GM10266 (cell line): Measurements from ENCODE around the gene GATAD2A.

Source experiments
- DNase-seq: peaks from one replicate; pipeline ENCODE4 v3.0.0; 2012; ENCODE audit errors: extremely low spot score
- TF ChIP-seq, protein P1 (sequence below): IDR thresholded peaks from 2 replicates; pipeline ENCODE4 v1.5.1; 2012; ENCODE audit warnings: mild to moderate bottlenecking, low read depth; ENCODE audit not compliant: control insufficient read depth, insufficient read depth; ENCODE audit errors: missing control alignments

GATAD2A gene

DNA sequence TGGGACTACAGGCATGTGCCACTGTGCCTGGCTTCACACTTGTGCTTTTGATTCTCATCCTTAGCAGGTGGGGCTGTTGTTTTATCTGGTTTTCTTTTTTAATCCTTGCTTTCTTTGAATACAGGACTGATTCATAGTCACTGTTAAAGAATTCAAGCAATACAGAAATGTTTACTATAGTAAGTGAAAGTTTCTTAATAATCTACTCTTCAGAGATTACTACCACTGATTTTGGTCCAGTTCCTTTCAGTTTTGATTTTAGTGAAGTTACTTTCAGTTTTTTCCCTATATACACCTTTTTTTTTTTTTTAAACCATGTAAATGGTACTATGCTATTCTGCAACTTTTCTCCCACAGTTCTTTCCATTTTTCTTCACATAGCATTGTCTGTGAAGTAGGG lies 53.6 kb downstream of the GATAD2A start:
- TF ChIP-seq, protein P1, sequence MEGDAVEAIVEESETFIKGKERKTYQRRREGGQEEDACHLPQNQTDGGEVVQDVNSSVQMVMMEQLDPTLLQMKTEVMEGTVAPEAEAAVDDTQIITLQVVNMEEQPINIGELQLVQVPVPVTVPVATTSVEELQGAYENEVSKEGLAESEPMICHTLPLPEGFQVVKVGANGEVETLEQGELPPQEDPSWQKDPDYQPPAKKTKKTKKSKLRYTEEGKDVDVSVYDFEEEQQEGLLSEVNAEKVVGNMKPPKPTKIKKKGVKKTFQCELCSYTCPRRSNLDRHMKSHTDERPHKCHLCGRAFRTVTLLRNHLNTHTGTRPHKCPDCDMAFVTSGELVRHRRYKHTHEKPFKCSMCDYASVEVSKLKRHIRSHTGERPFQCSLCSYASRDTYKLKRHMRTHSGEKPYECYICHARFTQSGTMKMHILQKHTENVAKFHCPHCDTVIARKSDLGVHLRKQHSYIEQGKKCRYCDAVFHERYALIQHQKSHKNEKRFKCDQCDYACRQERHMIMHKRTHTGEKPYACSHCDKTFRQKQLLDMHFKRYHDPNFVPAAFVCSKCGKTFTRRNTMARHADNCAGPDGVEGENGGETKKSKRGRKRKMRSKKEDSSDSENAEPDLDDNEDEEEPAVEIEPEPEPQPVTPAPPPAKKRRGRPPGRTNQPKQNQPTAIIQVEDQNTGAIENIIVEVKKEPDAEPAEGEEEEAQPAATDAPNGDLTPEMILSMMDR, result no peak

DNA sequence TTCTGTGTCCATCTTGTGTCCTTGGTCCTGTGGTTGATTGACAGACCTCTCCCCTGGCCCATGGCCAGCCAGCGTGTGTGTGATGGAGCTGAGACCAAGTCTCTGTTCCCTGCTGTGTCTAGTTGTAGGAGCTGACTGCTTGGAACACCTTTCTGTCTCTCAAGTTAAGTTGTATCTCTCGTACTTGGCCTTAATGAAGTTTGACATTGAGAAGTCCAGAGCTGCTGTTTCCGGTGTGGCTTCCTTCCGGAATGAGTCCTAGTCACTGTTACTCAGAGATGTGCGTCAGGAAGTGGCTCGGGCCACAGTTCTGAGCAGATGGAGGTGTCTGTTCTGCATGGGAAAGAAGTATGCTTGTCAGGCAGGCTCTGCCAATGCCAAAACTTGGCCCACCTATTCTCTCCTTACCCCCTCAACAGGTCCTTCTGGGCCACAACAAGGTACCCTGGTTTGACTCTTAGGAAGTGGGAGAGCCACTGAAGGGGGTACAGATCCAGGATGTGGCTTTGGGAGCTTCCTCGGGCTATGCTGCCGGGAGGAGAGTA lies 54.3 kb downstream of the GATAD2A start:
- DNase-seq, result peak; percentile 60
- TF ChIP-seq, protein P1, result no peak

More for the DNA sequence above, 53.6 kb downstream of the GATAD2A start:
- DNase-seq, result peak; percentile 60

DNA sequence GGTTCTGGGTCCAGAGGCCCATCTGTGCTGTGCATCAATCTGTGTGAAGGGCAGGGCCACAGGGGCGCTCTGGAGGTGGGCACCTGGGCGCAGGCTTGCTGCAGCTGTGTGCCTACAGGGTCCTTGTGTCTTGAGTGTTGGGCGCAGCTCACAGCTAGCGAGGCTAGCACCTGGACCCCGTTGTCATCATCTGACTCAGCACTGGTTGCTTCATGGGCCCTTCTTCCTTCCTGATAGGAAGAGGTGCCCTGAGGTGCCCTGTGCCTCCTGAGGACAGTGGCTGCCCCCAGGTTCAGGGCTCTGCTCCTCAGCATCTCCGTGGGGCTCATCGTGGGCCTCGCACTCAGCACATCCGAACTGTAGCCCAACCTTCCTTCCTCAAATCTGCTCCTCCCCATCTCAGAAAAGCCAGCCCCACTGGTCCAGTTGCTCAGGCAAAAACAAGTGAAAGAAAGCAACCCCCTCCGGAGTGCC lies 54.8 kb downstream of the GATAD2A start:
- TF ChIP-seq, protein P1, result no peak
- DNase-seq, result no peak

DNA sequence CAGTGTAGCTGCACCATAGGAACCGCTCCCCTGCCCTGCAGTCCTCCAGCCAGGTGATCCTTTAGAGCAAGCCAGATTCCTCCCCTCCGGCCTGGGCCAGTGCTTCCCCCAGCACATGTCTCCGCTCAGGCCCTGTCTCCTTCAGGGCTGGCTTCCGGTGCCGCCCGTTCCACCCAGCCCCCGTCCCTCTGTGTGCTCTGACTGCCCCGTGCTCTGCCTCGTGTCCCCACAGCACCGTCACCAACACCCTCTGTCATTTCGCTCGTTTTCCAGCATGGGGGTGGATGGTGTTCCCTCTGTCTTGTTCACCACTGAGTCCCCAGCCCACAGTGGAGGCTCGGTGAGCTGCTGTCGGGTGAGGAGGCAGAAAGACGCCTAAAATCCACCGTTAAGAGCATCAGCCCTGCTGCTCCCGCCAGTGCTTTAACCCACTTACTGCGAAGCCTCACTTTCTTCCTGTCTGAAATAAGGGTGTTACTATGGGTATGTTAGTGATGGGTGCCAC lies 55.3 kb downstream of the GATAD2A start:
- TF ChIP-seq, protein P1, result no peak
- peak; percentile 71 for DNase-seq

DNA sequence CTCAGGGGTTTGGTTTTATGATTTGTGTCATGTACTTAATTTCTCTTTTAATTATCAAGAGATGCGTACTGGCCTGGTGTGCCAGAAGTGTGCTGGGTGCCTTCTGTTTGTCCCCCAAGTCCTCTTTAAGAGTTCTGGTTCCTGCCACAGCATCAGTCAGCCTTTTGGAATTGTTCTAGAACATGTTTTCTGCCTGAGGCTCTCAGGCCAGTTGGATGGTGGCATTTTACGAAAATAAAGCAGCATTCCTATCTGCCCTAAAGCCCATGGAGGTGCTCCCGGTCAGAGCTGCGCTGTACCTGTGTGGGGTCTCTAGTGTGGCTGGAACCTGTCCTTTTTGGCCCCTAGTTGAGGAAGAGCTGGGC lies 55.8 kb downstream of the GATAD2A start:
- TF ChIP-seq, protein P1, result no peak
- no peak for DNase-seq

DNA sequence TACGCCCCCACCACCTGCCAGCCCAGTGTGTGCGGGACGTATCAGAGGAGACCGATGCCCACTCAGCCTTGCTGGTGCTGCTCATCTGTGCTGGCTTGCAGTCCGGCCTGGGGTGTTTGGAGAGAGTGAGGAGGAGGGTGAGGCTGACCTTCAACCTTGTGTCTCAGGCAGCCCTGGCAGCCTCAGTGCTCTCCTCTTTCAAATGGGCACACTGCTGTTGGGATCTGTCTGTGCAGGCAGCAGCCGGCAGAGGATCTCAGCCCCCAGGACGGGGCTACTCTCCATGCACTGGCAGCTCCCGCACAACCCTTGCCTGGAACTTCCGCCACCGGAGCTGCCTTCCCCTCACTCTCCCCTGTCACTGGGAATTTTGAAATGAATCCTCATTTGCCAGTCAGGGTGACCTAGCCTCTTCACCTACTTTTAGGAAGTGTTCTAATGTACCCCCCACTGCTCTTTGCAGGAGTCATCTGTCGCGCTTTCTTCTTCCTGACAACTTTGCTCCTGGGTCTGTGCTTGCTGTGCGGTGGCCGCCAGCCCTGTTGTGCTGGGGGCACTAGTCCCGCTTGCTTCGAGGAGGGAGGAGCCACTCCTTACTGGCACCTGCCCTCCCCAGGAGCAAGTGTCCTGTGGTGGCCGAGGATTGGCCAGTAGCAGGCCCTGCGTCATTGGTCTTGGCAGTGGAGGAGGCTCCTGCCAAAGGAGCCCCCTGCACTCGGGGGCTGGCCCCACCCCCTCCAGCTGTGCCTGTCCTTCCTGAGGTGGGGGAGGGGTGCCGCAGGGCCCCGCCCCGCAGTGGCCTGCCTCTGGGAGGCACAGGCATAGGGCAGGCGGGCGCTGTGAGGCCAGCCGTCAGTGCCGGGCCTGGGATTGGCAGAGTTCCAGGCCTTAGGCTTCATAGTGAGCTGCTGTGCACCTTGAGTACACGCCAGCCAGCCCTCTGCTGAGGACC lies 56.5 kb downstream of the GATAD2A start:
- no peak for DNase-seq
- TF ChIP-seq, protein P1, result no peak
